Fibroblast of skin of left quadriceps (primary cell): ENCODE data around the gene MYH10.
"Not testable (repeated sequence)": the region's sequence is repeated elsewhere in the genome, so short reads cannot be mapped to it uniquely, and the experiment has no call there.

Experiments used
- DNase-seq, 2 experiments: peaks; one replicate each; pipeline ENCODE4 v3.0.0-alpha.2; 2013; ENCODE audit warnings: low read depth in 2 of 2

Gene MYH10

DNA sequence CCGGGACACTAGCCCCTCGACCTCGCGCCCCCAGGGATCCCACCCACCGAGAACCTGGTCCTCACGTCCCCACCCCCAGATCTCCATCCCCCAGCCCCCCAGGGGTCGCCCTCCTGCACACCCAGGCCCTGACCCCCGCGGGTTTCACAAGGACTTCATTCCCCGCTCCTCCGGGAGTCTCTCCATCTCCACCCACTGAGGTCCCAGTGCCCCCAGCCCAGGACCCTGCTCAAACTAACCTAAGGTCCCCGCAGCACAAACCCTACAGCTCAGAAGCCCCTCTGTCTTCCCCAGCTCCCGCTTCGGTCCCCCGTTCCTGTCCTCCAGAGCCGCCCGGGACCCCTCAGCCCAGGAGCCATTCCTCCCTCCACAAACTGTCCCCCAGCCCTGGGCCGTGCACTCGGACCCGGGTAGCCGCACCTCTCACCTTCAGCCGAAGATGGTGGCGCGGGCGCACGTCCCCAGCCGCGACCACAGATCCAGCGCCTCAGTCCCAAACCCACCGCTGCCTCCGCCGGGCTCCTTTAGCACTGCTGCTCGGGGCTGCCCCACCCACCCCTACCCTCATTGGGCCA lies at the start of gene MYH10:
MYH10 (minus strand) TSS at position 499 of the 575 bp plus-strand sequence. CDS start 7,479 bp downstream, outside the sequence.
- no peak for DNase-seq

DNA sequence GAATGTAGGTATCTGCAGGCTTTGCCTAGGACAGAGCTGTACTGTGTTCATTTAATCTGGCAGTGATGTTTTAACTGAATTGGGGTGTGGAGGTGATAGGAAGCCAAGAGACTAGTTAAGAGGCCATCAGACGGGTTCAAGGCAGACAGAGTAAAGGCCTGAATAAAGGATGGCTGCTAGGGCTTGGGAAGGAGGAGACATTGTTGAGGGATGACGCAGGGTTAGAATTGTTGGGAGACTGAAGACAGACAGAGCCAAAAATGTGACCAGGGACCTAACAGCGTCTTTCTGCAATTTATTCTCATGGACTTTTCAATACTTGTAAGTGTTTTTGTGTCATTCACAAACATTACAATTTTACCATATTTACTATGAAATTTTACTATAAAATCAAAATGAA lies 48.6 kb upstream of the MYH10 start:
- DNase-seq = no peak

GRCh38 chr17:8675306-8675705 lies 44.8 kb upstream of the MYH10 start:
- DNase-seq = no peak

DNA sequence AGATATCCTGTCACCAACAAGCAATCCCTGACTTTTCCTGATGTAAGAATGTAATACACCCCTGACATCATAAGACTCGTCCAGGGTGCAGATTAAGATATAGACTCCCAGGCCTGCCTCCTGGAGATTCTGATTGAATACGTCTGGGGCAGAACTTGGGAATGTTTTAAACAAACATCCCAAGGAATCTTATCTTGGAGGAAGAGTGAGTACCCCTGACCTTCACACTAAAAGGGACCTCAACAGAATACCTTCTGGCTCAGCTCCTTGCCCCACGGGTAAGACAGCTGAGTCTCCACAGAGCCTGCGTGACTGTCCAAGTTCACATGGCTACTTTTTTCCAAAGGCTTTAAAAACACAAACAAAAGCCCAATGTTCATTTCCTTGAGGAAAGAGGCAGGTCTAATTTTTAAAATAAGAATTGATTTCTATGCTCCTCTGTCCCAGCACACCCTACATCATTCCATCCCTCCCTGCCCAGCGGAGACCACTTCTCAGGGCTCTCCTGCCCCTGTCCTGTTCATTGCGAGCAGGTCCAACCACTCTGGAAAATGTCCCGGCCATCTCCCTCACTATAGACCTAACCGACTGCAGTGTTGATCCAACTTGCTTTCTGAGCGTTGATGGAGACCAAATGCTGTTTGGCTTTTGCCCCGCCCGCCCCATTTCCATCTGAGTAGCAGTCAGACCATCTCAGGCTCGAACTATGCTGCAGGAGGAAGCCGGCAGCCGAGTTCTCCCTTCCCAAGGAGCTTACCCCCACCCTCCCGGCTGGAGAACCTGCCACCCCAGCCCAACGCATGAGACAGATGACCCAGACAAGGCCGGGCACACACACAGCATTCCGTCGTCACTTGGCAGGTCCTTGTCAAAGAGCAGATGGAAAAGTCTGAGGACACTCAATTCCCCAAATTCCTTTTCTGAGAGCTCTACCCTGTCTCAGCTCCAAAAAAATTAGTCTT lies 44.1 kb upstream of the MYH10 start:
- DNase-seq = no peak

GRCh38 chr17:8673612-8674011 lies 43.1 kb upstream of the MYH10 start:
- DNase-seq = peak; percentile 62 to 66

DNA sequence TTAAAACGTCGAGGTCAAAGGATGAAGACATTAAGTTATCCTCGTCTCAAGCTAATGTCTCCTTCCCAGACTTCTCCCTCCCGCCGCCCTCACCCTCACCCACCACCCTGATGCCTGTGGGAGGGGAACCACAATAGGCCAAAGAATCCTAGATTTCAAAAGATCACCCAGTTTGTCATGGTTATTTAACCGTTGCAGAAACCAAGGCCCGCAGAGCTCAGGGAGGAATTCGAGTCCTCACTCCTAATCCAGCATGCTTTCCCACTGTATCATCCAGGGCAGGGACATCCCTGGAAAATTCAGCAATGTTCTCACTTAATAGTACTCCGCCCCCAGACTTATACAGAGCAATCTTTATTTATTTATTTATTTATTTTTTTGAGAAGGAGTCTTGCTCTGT lies 41.8 kb upstream of the MYH10 start:
- no peak for DNase-seq

GRCh38 chr17:8670421-8670820 lies 39.9 kb upstream of the MYH10 start:
- no peak for DNase-seq

GRCh38 chr17:8668176-8668740 lies 37.7 kb upstream of the MYH10 start:
- DNase-seq = no peak

DNA sequence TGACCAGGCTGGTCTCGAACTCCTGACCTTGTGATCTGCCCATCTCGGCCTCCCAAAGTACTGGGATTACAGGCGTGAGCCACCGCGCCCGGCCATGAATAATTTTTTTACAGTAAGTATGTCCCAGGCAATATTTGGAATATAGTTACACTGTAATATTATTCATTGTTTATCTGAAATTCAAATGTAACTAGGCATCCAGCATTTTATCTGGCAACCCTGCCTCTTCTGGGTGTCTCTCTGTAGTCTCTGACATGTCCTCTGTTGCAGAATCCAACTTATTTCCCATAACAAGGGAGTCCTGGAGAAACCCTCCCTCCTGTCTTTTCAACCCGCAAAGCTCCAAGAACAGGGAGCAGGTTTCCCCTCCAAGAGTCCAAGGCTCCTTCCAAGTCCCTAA lies 36.9 kb upstream of the MYH10 start:
- no peak for DNase-seq

DNA sequence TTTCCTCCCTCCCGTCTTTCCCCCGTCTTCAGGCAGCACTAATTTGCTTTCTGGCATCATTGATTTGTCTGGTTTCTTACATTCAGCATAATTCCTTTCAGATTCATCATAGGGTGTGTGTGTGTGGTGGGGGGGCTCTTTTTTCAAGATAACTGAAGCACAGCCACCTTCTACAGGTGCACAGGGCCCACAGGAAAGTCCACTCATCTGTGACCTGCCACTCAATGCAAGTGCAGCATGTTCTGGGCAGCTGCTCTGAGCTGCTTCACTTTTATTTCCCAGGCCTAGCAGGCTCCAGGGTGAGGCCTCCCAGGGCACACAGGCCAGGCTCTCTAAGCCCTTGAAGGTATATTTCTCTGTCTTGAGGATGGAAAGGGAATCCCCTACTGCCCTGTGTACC lies 35.2 kb upstream of the MYH10 start:
- DNase-seq = no peak

DNA sequence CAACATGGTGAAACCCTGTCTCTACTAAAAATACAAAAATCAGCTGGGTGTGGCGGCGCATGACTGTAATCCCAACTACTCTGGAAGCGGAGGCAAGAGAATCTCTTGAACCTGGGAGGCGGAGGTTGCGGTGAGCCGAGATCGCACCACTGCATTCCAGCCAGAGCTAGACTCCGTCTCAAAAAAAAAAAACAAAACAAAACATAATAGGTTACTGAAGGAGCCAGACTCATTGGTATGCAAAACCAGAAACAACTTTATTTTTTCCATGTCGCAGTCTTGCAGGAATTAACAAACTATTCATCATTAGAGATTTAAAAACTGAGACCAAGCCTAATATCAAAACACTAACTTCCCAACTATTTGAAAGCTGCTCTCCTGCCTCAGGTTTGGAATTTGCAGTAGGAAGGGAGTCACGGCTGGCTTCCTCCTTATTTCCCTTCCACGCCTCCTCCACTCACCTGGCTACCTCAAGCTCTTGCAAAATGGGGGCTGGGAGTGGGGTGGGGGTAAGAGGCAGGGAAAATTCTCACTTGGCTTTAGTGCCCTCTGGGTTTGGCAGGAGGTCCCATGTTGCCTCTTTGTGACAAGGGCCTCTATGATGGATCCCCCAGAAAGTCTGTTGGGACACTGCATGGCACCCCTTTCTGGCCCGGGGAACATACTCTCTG lies 34.1 kb upstream of the MYH10 start:
- DNase-seq = no peak

DNA sequence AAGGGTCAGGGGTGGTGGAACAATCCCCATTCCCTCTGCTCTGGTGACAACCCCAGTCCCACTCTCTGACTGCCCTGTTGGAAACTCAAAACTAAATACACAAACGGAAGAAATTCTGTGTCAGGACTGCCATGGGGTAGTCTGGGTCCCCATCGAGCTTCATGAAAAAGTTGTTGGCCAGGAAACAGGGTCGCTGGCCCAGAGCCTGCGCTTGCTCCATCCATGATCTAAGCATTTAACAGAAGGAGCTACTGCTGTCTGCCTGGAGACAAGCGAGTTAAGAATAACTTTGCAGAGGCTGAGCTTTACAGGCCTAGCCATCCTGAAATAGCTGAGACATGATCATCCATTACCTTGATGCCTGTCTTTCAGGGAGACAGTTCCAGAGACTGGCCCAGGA lies 32.4 kb upstream of the MYH10 start:
- no peak for DNase-seq

GRCh38 chr17:8662076-8662831 lies 31.7 kb upstream of the MYH10 start:
- no peak for DNase-seq

DNA sequence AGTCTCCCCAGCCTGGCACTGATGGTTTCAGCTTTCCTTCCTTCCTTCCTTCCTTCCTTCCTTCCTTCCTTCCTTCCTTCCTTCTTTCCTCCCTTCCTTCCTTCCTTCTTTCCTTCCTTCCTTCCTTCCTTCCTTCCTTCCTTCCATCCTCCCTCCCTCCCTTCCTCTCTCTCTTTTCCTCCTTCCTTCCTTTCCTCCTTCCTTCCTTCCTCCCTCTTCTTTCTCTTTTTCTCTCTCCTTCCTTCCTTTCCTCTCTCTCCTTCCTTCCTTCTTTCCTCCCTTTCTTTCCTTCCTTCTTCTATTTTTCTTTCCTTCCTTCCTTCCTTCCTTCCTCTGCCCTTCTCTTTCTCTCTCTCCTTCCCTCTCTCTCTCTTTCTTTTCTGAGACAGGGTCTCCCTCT lies 30.2 kb upstream of the MYH10 start:
- not testable (repeated sequence) for DNase-seq

- no peak for DNase-seq
These were observed 29.4 kb upstream of the MYH10 start for GRCh38 chr17:8659758-8660410.

- no peak for DNase-seq
These were observed 28.3 kb upstream of the MYH10 start for GRCh38 chr17:8658810-8659209.

DNA sequence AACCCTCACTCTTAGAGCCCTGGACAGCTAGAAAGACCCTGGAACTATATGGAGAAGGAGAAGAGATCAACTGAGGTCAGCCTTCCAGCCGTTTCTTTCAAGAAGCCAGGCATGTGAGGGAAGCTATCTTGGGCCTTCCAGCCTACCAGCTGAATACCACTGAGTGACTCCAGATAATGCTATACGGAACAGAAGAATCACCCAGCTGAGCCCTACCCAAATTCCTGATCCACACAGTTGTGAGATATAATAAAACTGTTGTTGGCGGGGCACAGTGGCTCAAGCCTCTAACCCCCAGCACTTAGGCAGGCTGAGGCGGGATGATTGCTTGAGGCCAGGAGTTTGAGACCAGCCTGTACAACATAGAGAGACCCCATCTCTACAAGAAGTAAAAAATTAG lies 26.2 kb upstream of the MYH10 start:
- DNase-seq = no peak

DNA sequence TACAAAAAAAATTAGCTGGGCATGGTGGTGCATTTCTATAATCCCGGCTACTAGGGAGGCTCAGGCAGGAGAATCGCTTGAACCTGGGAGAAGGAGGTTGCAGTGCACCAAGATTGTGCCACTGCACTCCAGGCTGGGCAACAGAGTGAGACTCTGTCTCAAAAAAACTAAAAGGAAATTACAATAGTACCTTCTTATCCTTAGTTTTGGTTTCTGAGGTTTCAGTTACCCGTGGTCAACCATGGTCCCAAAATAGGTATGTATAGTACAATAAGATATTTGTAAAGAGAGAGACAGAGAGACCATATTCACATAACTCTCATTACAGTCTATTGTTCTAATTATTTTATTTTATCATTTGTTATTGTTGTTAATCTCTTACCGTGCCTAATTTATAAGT lies 24.3 kb upstream of the MYH10 start:
- DNase-seq = no peak

GRCh38 chr17:8651013-8651412 lies 20.5 kb upstream of the MYH10 start:
- DNase-seq = no peak

DNA sequence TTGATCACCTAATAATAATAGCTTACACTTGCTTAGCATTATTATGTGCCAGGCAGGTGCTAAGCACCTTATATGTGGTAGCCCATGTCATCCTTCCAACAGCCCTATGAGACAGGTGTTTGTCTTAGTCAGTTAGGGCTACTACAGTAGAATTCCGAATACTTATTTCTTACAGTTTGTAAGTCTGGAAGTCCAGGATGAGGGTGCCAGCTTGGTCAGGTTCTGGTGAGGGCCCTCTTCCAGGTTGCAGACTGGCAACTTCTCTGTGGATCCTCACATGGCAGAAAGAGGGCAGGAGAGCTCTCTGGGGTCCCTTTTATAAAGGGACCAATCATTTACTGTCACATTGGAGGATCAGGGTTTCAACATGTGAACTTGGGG lies 19.6 kb upstream of the MYH10 start:
- no peak for DNase-seq
